ENCODE data around the gene MLLT11.
"Not testable (repeated sequence)": the region's sequence is repeated elsewhere in the genome, so short reads cannot be mapped to it uniquely, and the experiment has no call there.

Gene MLLT11

DNA sequence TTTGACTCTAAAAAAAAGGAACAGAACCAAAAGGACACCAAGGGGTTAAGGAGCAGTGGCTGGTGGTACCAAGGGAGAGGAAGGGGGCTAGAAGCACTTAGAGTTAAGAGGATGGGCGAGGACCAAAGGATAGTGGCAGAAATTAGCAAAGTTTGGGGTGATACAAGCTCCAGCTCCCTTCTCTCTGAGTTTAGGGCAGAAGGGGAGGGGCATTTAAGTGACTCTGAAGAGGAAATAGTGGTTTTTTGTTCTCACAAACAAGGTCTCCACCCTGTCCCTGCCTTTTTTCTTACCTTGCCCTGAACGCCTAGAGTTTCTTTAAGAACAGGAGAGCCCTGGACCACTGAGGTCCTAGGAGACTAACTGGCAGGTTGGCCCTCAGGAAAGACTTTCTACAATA lies 4.0 kb upstream of the MLLT11 start:
- no peak for DNase-seq (ENCODE audit: low read depth)

DNA sequence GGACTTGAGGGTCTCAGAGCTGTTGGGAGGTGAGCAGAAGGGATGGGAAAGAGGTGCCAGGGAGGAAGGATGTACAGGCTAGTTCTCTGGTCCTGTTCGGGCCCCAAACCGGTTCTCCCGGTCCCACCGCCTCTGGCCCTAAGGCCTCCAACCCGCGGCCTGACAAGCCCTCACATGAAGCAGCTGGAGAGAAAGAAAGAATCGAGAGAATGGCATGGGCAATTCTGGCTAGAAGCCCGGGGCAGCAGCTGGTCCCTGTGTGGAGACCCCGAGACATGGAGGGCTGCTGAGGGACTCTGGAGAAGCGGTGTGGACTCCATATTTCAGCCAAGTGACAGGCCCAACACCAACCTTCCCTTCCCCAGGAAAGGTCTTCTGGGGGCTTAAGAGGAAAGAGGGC lies 1.5 kb upstream of the MLLT11 start:
- DNase-seq (ENCODE audit: low read depth) = no peak

GRCh38 chr1:151059109-151060006 lies 839 bp upstream of the MLLT11 start, which contains the start of gene CDC42SE1:
TSS of gene CDC42SE1 (minus strand) at chr1:151059622. CDS start at chr1:151055730, 3,892 bp downstream.
- DNase-seq (ENCODE audit: low read depth) = peak; percentile 87

GRCh38 chr1:151060657-151061421 lies 642 bp downstream of the MLLT11 start:
- no peak for DNase-seq (ENCODE audit: low read depth)

DNA sequence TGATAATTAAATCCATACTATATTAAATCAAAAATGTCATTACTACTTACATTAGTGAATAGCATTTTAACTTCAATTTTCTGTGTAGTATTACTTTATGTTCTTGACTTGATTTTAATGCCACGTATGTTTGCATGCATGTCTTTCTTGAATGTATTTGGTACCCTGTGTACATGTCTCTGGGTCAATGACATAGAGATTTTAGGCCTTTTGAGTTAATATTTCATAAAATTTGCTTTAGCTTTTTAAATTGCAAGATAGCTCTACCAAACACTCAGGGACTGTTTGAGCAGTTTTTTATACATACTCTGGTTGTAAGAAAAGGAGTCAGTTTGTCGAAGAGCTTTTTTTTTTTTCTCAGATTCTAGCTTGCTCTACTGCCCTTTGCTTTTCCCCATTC lies 1.5 kb downstream of the MLLT11 start:
- DNase-seq (ENCODE audit: low read depth) = no peak

DNA sequence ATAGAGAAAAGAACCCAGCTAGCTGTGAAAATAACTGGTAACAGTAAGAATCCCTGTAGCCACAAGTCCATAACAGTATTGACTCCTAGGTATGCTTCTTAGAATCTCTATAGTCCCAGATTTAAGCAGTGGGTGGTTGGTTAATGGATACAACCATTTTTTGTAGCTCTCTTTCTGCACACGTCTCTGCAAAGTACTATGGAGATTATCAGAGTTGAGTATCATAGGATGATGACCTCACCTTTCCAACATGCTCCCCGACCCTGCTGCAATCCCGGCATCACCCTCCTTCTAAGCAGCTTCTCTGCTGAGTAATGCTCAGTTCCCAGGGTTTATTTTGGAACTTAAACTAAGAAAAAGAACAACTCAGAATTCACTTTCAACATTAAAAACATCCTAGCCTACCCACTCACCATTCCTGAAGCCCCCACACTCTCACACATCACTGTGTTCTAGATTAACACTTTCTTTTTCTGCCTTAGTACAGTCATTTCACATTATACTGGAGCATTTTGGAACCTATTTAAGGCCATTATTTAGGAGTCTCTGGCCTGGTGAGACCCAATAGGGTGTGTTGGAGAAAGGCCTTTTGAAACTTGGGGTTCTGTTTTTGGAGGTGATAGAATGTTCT lies 2.7 kb downstream of the MLLT11 start:
- DNase-seq (ENCODE audit: low read depth) = no peak

- DNase-seq (ENCODE audit: low read depth) = no peak
Measured at GRCh38 chr1:151065089-151065645, 5.0 kb downstream of the MLLT11 start.

GRCh38 chr1:151067185-151067584 lies 7.0 kb downstream of the MLLT11 start:
- no peak for DNase-seq (ENCODE audit: low read depth)

GRCh38 chr1:151069103-151069486 lies 8.9 kb downstream of the MLLT11 start:
- no peak for DNase-seq (ENCODE audit: low read depth)

DNA sequence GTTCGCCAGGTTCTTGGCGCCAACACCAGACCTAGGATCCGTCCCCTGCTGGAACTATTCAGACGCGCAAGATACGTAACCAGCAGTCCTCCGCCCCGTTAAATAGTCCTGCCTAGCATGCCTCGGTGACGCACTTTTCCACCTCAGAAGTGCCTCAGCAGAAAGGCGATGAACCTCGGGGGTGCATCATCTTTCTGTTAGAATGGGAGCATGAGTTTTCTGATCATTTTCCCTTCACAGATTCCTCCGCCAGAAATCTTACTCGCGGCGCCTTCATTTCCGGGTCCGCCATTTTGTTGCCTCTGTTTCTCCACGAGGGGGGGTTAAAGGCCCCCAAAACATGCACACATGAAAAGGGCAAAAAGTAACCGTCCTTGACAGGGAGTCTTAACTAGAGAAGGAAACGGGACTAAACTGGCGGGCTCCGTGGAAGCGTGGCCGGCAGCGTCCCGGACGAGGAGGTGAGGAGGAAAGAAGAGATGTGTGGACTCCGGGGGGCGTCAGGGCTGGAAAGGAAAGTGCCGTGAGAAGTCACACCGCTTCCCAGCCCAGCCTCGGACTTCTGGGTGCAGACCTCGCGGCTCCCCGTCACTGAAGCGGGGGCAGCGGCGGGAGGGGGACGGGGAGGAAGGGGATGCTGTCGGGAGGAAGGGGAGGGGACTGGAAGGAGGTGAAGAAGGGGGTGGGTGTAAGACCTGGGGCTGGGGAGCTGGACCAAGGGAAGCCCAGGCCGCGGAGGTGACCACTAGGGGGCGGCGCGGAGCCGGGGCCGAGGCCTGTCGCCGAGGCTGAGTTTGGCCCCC lies 10.5 kb downstream of the MLLT11 start, which contains the start of gene GABPB2:
TSS of gene GABPB2 (plus strand) at position 288 of the 803 bp plus-strand sequence. CDS start 17,429 bp downstream, outside the sequence.
- peak; percentile 91 for DNase-seq (ENCODE audit: low read depth)

- no peak for DNase-seq (ENCODE audit: low read depth)
Measured at GRCh38 chr1:151072224-151072623, 12.0 kb downstream of the MLLT11 start.

GRCh38 chr1:151085953-151086559 lies 25.9 kb downstream of the MLLT11 start:
- no peak for DNase-seq (ENCODE audit: low read depth)

DNA sequence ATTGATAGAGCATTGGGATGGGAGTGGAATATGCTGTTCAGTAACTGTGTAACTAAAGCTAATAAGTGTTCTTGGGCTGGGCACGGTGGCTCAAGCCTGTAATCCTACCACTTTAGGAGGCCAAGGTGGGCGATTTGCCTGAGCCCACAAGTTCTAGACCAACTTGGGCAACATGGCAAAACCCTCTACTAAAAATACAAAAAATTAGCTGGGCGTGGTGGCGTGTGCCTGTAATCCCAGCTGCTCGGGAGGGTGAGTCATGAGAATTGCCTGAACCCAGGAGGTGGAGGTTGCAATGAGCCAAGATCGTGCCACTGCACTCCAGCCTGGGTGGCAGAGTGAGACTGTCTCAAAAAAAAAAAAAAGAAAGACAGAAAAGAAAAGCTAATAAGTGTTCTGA lies 37.2 kb downstream of the MLLT11 start:
- DNase-seq (ENCODE audit: low read depth) = not testable (repeated sequence)

- DNase-seq (ENCODE audit: low read depth) = no peak
Measured at GRCh38 chr1:151098126-151098525, 37.9 kb downstream of the MLLT11 start.

DNA sequence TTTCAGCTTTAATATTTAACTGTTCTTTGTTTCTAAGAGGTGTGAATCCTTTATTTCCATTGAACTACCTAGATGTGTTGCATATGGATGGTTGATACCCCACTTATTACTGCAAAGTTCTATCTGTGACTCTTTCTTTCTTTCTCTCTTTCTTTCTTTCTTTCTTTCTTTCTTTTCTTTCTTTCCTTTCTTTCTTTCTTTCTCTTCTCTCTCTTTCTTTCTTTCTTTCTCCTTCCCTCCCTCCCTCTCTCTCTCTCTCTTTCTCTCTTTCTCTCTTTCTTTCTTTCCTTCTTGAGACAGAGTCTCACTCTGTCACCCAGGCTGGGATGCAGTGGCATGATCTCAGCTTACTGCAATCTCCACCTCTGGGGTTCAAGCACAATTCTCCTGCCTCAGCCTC lies 44.4 kb downstream of the MLLT11 start:
- DNase-seq (ENCODE audit: low read depth) = no peak

GRCh38 chr1:151106894-151107293 lies 46.7 kb downstream of the MLLT11 start:
- DNase-seq (ENCODE audit: low read depth) = no peak

- no peak for DNase-seq (ENCODE audit: low read depth)
Measured at GRCh38 chr1:151108331-151108730, 48.1 kb downstream of the MLLT11 start.

GRCh38 chr1:151113877-151114276 lies 53.7 kb downstream of the MLLT11 start:
- DNase-seq (ENCODE audit: low read depth) = no peak

All from CMK (cell line).